ENCODE data around the gene RBM33. TPM values are rescaled to one million over a fixed set of nuclear protein-coding genes. Genes with fewer than 3 reads are reported as not detected.

The RBM33 gene
- total and polyA plus RNA-seq, 2 of the 8 experiments (the other 6 are each of a cell fraction or from before 2014, with no cell fraction given), result 16.5 to 64.6 TPM

GRCh38 chr7:155629171-155629570 lies 15.3 kb upstream of the RBM33 start:
- no peak overlapping the region for H3K4me3 ChIP-seq (ENCODE audit: extremely low read depth in 1 of 4, insufficient read depth in 2 of 4, low read depth in 3 of 4, low read length in 4 of 4)
- no peak overlapping the region for H2AFZ ChIP-seq (ENCODE audit: low read length)
- H4K5ac ChIP-seq (ENCODE audit: insufficient read length, low read depth, low read length), result no peak overlapping the region
- no peak overlapping the region for H3K56ac ChIP-seq (replicated peaks; ENCODE audit: insufficient read length, low read depth, low read length)
- H3K4me2 ChIP-seq (ENCODE audit: insufficient read depth in 1 of 2, low read depth in 2 of 2, low read length in 2 of 2), result no peak overlapping the region
- H3K79me2 ChIP-seq (ENCODE audit: control insufficient read depth in 1 of 2, insufficient read depth in 2 of 2, low read length in 2 of 2), result no peaks in the 10 kb centered on the region
- no peaks in the 10 kb centered on the region for H3K79me1 ChIP-seq (ENCODE audit: low read depth, low read length)
- H3K36me3 ChIP-seq (ENCODE audit: control insufficient read depth in 2 of 4, insufficient read depth in 4 of 4, low read length in 3 of 4), result no peaks in the 10 kb centered on the region; a peak in 1 of 8 replicates
- H3K18ac ChIP-seq (ENCODE audit: extremely low read depth, low read length), result no peak overlapping the region
- ChIA-PET CTCF (ENCODE audit: partially characterized antibody) (interaction anchor here (0.7 kb wide), 1 partner anchor 74 kb away, joined by 3 read pairs; no protein-coding TSS in a partner anchor), POLR2A (ENCODE audit: partially characterized antibody) (no interaction called here)
- H4K8ac ChIP-seq (ENCODE audit: extremely low read depth, insufficient read depth, low read length), result no peak overlapping the region
- H2BK15ac ChIP-seq (ENCODE audit: low read length), result no peak overlapping the region
- no peak overlapping the region for H3K4ac ChIP-seq (replicated peaks; ENCODE audit: insufficient read length, low read depth, low read length)
- H3K27me3 ChIP-seq (replicated peaks in 1 of 4; ENCODE audit: control insufficient read depth in 3 of 4, extremely low read depth in 1 of 4, insufficient read depth in 3 of 4, low read length in 3 of 4), result no peaks in the 10 kb centered on the region; a peak in 1 of 7 replicates
- H2BK12ac ChIP-seq (ENCODE audit: low read depth, low read length), result no peak overlapping the region
- FAIRE-seq, result no peak
- no peak overlapping the region for H3K23ac ChIP-seq (ENCODE audit: insufficient read length)
- no peak for DNase-seq (ENCODE audit: low read depth in 1 of 2, low spot score in 2 of 2)
- 88% methylated on average over 1 of the region's 1 CpG; no CpG with 5 or more reads in 1 of the 2 experiments for WGBS, 2 experiments (ENCODE audit: extremely low coverage in 1 of 2, insufficient coverage in 1 of 2, insufficient read length in 1 of 2, insufficient replicate concordance in 2 of 2, low coverage in 1 of 2, low lambda C conversion rate in 2 of 2, missing lambda C conversion rate in 1 of 2)
- no peak overlapping the region for H2BK120ac ChIP-seq (replicated peaks; ENCODE audit: low read depth, low read length)
- no peak overlapping the region for H2BK5ac ChIP-seq (ENCODE audit: low read depth, low read length)
- H3K14ac ChIP-seq (ENCODE audit: insufficient read length), result no peak overlapping the region
- H3K4me1 ChIP-seq (replicated peaks in 1 of 4; ENCODE audit: control insufficient read depth in 3 of 4, insufficient read depth in 4 of 4, low read length in 3 of 4), result no peaks in the 10 kb centered on the region
- no peak overlapping the region for H2AK5ac ChIP-seq (ENCODE audit: low read depth, low read length)
- H3K27ac ChIP-seq (ENCODE audit: low read depth, low read length), result no peak overlapping the region
- peaks cover 17 to 19% of the 10 kb centered on the region in 2 experiments; a peak in 3 of 4 replicates for H3K9me3 ChIP-seq (ENCODE audit: insufficient read depth in 2 of 2, low read depth in 1 of 2, low read length in 1 of 2)
- H4K91ac ChIP-seq (replicated peaks; ENCODE audit: insufficient read length, low read length), result no peak overlapping the region
- H3K23me2 ChIP-seq (ENCODE audit: low read depth, low read length), result no peaks in the 10 kb centered on the region
- H2BK20ac ChIP-seq (ENCODE audit: low read length), result no peak overlapping the region
- H3K9ac ChIP-seq (replicated peaks in 1 of 4; ENCODE audit: extremely low read depth in 1 of 4, low read depth in 3 of 4, low read length in 3 of 4), result no peak overlapping the region
- H4K20me1 ChIP-seq (replicated peaks in 1 of 2; ENCODE audit: control insufficient read depth in 1 of 2, insufficient read depth in 2 of 2, low read length in 2 of 2), result no peaks in the 10 kb centered on the region
- TF ChIP-seq CBX8 (IDR thresholded peaks at IDR 0.05; ENCODE audit: borderline replicate concordance, low read depth, low read length) (no peak), GTF2F1 (IDR thresholded peaks at IDR 0.05; ENCODE audit: borderline replicate concordance, low read depth, low read length) (no peak), RNF2 (IDR thresholded peaks at IDR 0.05; ENCODE audit: borderline replicate concordance, low read depth, low read length, missing control alignments, poor library complexity, severe bottlenecking) (no peak), SIX5 (IDR thresholded peaks at IDR 0.05; ENCODE audit: low read depth, low read length) (no peak), JUN (IDR thresholded peaks at IDR 0.05; ENCODE audit: low read depth, low read length) (no peak), SRF (IDR thresholded peaks at IDR 0.05; ENCODE audit: low read depth, low read length) (no peak), KDM5A (IDR thresholded peaks at IDR 0.05; ENCODE audit: low read length) (no peak), SIN3A (conservative IDR thresholded peaks at IDR 0.05 in 1 of 2, IDR thresholded peaks at IDR 0.05 in 1 of 2; ENCODE audit: low read depth in 1 of 2, low read length in 2 of 2) (no peak), BACH1 (IDR thresholded peaks at IDR 0.05; ENCODE audit: low read length) (no peak), EGR1 (IDR thresholded peaks at IDR 0.05; ENCODE audit: borderline replicate concordance, low read depth, low read length) (no peak), TBP (IDR thresholded peaks at IDR 0.05; ENCODE audit: low read depth, low read length) (no peak), SP1 (IDR thresholded peaks at IDR 0.05; ENCODE audit: low read depth, low read length) (no peak), ATF2 (IDR thresholded peaks at IDR 0.05; ENCODE audit: low read length) (no peak)
